ENCODE data around the gene CCDC149. TPM values are rescaled to one million over a fixed set of nuclear protein-coding genes. Genes with fewer than 3 reads are reported as not detected.

CCDC149 gene
- total and polyA plus RNA-seq, 4 donors, result 1.4 to 11.2 (median 3.4) TPM

DNA sequence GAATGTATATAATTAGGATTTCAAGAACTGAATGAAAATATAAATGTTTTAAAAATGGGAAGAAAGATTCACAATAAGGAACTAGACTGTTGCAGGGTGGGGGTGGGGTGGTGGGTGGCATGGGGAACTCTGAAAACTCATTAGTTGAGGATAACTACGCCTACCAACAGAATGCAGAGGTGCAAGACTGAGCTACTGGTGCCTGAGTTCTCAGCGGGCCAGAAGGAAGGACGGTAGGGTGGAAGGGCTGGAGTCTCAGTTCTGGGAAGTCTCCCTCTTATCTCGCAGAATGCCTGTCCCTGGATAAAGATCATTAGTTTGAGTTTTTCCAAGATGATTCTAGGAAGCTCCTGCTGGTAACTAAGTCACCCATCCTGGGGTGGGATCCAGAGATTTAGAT lies 118.8 kb downstream of the CCDC149 start:
- Histone ChIP-seq H3K27ac (ENCODE audit: low read depth in 1 of 2, low read length in 2 of 2) (peak overlapping the region in 1 of 2 donors; percentile 68), H3K36me3 (ENCODE audit: control insufficient read depth in 4 of 4, insufficient read depth in 3 of 4, low read depth in 1 of 4, low read length in 3 of 4) (no peaks in the 10 kb centered on the region), H3K9me3 (ENCODE audit: control insufficient read depth in 4 of 4, low read length in 3 of 4) (no peaks in the 10 kb centered on the region), H3K4me3 (ENCODE audit: low read depth in 1 of 3, low read length in 3 of 3) (no peak overlapping the region), H3K9ac (ENCODE audit: low read depth in 1 of 2, low read length in 2 of 2) (no peak overlapping the region), H3K27me3 (ENCODE audit: control insufficient read depth in 4 of 4, insufficient read depth in 4 of 4, low read length in 3 of 4) (peaks cover 0 to 4% (median under 1%) of the 10 kb centered on the region in 4 donors), H3K4me1 (ENCODE audit: control insufficient read depth in 4 of 4, insufficient read depth in 4 of 4, low read length in 3 of 4) (peaks cover 0 to 10% (median 4%) of the 10 kb centered on the region in 4 donors)
- 60% methylated on average over 4 of the region's 4 CpGs for WGBS
- no peak for TF ChIP-seq REST (IDR thresholded peaks at IDR 0.05)
- no peak for TF ChIP-seq RAD21 (IDR thresholded peaks at IDR 0.05)
- no peak for TF ChIP-seq RXRA (IDR thresholded peaks at IDR 0.05)
- no peak for TF ChIP-seq NR2F2 (IDR thresholded peaks at IDR 0.05)
- no peak for DNase-seq (ENCODE audit: low spot score)

- Histone ChIP-seq H3K36me3 (ENCODE audit: control insufficient read depth in 4 of 4, insufficient read depth in 3 of 4, low read depth in 1 of 4, low read length in 3 of 4) (no peaks in the 10 kb centered on the region), H3K9me3 (ENCODE audit: control insufficient read depth in 4 of 4, low read length in 3 of 4) (no peaks in the 10 kb centered on the region), H3K4me1 (ENCODE audit: control insufficient read depth in 4 of 4, insufficient read depth in 4 of 4, low read length in 3 of 4) (peaks cover 0 to 10% (median 4%) of the 10 kb centered on the region in 4 donors), H3K9ac (ENCODE audit: low read depth in 1 of 2, low read length in 2 of 2) (no peak overlapping the region), H3K4me3 (ENCODE audit: low read depth in 1 of 3, low read length in 3 of 3) (no peak overlapping the region), H3K27me3 (ENCODE audit: control insufficient read depth in 4 of 4, insufficient read depth in 4 of 4, low read length in 3 of 4) (peaks cover 0 to 4% (median 0%) of the 10 kb centered on the region in 4 donors), H3K27ac (ENCODE audit: low read depth in 1 of 2, low read length in 2 of 2) (no peak overlapping the region)
- no peak for DNase-seq (ENCODE audit: low spot score)
- TF ChIP-seq RAD21 (IDR thresholded peaks at IDR 0.05) (peak; percentile 39 to 64), TAF1 (conservative IDR thresholded peaks at IDR 0.05) (no peak), FOXA2 (IDR thresholded peaks at IDR 0.05) (no peak), ATF3 (IDR thresholded peaks at IDR 0.05) (no peak), REST (IDR thresholded peaks at IDR 0.05) (no peak), HNF4G (IDR thresholded peaks at IDR 0.05) (no peak), RXRA (IDR thresholded peaks at IDR 0.05) (no peak)
- TF ChIP-seq, protein P1, sequence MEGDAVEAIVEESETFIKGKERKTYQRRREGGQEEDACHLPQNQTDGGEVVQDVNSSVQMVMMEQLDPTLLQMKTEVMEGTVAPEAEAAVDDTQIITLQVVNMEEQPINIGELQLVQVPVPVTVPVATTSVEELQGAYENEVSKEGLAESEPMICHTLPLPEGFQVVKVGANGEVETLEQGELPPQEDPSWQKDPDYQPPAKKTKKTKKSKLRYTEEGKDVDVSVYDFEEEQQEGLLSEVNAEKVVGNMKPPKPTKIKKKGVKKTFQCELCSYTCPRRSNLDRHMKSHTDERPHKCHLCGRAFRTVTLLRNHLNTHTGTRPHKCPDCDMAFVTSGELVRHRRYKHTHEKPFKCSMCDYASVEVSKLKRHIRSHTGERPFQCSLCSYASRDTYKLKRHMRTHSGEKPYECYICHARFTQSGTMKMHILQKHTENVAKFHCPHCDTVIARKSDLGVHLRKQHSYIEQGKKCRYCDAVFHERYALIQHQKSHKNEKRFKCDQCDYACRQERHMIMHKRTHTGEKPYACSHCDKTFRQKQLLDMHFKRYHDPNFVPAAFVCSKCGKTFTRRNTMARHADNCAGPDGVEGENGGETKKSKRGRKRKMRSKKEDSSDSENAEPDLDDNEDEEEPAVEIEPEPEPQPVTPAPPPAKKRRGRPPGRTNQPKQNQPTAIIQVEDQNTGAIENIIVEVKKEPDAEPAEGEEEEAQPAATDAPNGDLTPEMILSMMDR (IDR thresholded peaks at IDR 0.05; ENCODE audit: low read depth, low read length, missing input control), result peak; percentile 6
- 70% methylated on average over 8 of the region's 8 CpGs for WGBS
These were observed 119.4 kb downstream of the CCDC149 start for GRCh38 chr4:24793219-24794005.

Data from liver (tissue), 9 donors.